Measurements from ENCODE around the gene ANKRD63. TPM values are rescaled to one million over a fixed set of nuclear protein-coding genes. Genes with fewer than 3 reads are reported as not detected.

The ANKRD63 gene
- total and polyA plus RNA-seq, 9 donors = 0.27 TPM; not detected in 8

- WGBS, 3 donors = 88 to 95% (median 89%) methylated on average over 8 of the region's 8 CpGs
- DNase-seq = no peak
- no peaks in the 10 kb centered on the region for H3K36me3 ChIP-seq
- H3K27ac ChIP-seq = no peak overlapping the region
- no peaks in the 10 kb centered on the region for H3K27me3 ChIP-seq
- H3K4me3 ChIP-seq = no peak overlapping the region
- no peak for TF ChIP-seq EP300 (IDR thresholded peaks at IDR 0.05)
- TF ChIP-seq POLR2A (IDR thresholded peaks at IDR 0.05) = no peak
- TF ChIP-seq, protein P1, sequence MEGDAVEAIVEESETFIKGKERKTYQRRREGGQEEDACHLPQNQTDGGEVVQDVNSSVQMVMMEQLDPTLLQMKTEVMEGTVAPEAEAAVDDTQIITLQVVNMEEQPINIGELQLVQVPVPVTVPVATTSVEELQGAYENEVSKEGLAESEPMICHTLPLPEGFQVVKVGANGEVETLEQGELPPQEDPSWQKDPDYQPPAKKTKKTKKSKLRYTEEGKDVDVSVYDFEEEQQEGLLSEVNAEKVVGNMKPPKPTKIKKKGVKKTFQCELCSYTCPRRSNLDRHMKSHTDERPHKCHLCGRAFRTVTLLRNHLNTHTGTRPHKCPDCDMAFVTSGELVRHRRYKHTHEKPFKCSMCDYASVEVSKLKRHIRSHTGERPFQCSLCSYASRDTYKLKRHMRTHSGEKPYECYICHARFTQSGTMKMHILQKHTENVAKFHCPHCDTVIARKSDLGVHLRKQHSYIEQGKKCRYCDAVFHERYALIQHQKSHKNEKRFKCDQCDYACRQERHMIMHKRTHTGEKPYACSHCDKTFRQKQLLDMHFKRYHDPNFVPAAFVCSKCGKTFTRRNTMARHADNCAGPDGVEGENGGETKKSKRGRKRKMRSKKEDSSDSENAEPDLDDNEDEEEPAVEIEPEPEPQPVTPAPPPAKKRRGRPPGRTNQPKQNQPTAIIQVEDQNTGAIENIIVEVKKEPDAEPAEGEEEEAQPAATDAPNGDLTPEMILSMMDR (IDR thresholded peaks at IDR 0.05) = no peak
- intact Hi-C loops (cut with DNase I) = no loop called here
- H3K4me1 ChIP-seq (ENCODE audit: insufficient read depth) = peaks cover 8% of the 10 kb centered on the region
- H3K9me3 ChIP-seq = no peaks in the 10 kb centered on the region
Observed at GRCh38 chr15:40250304-40250656, 32.6 kb downstream of the ANKRD63 start.

DNA sequence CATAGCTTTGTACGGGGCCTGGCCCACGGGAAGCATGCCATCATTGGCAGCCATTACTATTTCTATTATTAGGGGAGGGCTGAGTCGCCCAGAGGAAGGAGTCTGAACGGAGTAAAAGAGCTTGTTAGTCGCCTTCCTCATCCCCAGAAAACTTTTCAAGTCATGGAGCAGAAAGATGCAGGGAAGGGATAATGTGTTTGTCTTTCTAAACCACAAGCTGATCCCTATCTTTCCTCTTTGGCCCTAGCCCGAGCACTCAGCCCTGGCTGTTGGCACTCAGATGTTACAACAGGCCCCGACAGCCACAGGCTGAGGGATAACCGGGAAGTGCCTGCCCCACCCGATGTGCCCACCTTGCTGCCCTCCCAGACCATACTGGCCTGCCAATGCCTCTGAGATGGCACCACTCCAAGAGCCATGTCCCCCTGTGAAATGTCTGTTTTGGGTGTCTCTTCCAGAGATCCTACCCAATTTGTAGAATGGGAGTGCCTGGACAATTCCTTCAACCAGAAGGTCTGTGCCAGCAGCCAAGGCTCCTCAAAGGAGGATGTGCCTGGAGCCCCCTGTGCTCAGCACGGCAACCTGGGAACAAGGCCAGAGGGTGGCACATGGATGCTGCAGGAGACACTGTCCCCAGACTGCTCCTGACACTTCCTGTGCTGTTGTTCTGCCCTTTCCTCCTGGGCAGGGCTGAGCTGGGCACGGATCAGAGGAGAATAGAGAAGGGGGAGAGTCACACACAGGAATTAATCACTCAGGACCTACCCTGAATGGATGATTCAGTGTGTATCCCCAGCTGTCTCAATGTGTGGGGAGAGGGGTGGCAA lies 33.2 kb downstream of the ANKRD63 start:
- peak in 1 of 5 donors; percentile 24 for DNase-seq
- TF ChIP-seq EP300 (IDR thresholded peaks at IDR 0.05) = no peak
- TF ChIP-seq, protein P1 (IDR thresholded peaks at IDR 0.05) = no peak
- no peak for TF ChIP-seq POLR2A (IDR thresholded peaks at IDR 0.05)
- Histone ChIP-seq H3K9me3 (no peaks in the 10 kb centered on the region), H3K27ac (no peak overlapping the region), H3K4me1 (ENCODE audit: insufficient read depth) (peaks cover 8% of the 10 kb centered on the region), H3K4me3 (no peak overlapping the region), H3K27me3 (no peaks in the 10 kb centered on the region), H3K36me3 (no peaks in the 10 kb centered on the region)
- intact Hi-C loops (cut with DNase I) = no loop called here
- WGBS, 3 donors = 70 to 74% (median 72%) methylated on average over 11 of the region's 11 CpGs

GRCh38 chr15:40248006-40248783 lies 34.7 kb downstream of the ANKRD63 start:
- intact Hi-C loops (cut with DNase I) = no loop called here
- DNase-seq = no peak
- Histone ChIP-seq H3K4me1 (ENCODE audit: insufficient read depth) (peaks cover 4% of the 10 kb centered on the region), H3K27me3 (no peaks in the 10 kb centered on the region), H3K36me3 (no peaks in the 10 kb centered on the region), H3K9me3 (no peaks in the 10 kb centered on the region), H3K4me3 (no peak overlapping the region), H3K27ac (no peak overlapping the region)
- WGBS, 3 donors = 77 to 89% (median 81%) methylated on average over 14 to 17 of the region's 17 CpGs
- TF ChIP-seq POLR2A (IDR thresholded peaks at IDR 0.05) (no peak), EP300 (IDR thresholded peaks at IDR 0.05) (no peak)
- TF ChIP-seq, protein P1 (IDR thresholded peaks at IDR 0.05) = no peak

- no peaks in the 10 kb centered on the region for H3K27me3 ChIP-seq
- no peaks in the 10 kb centered on the region for H3K4me1 ChIP-seq (ENCODE audit: insufficient read depth)
- no peak for DNase-seq
- H3K9me3 ChIP-seq = no peaks in the 10 kb centered on the region
- H3K4me3 ChIP-seq = no peak overlapping the region
- H3K27ac ChIP-seq = no peak overlapping the region
- WGBS, 3 donors = 84 to 94% (median 91%) methylated on average over 12 of the region's 12 CpGs
- intact Hi-C loops (cut with DNase I) = no loop called here
- H3K36me3 ChIP-seq = no peaks in the 10 kb centered on the region
- no peak for TF ChIP-seq POLR2A (IDR thresholded peaks at IDR 0.05)
- TF ChIP-seq, protein P1 (IDR thresholded peaks at IDR 0.05) = no peak
- no peak for TF ChIP-seq EP300 (IDR thresholded peaks at IDR 0.05)
Observed at GRCh38 chr15:40247406-40247971, 35.4 kb downstream of the ANKRD63 start.

Data from ovary (tissue), 9 donors.